Esophagus muscularis mucosa (tissue), 4 donors: ENCODE measurements around the gene TTLL5. TPM values are rescaled to one million over a fixed set of nuclear protein-coding genes. Genes with fewer than 3 reads are reported as not detected.

Experiments used
- DNase-seq: peaks from one replicate; pipeline ENCODE4 v3.0.0-alpha.2; 2017; ENCODE audit errors: extremely low spot score
- H3K27ac ChIP-seq, 4 donors: fragments of 200-600 bp; sonication (generic); replicated peaks in 1 of 4; 1 replicate in 3 of 4; 2 replicates in 1 of 4; pipeline ENCODE4 v1.5.1; 2016 to 2019; ENCODE audit warnings: mild to moderate bottlenecking in 1 of 4
- H3K27me3 ChIP-seq, 4 donors: fragments of 200-600 bp; sonication (generic); one replicate each; pipeline versions ENCODE4 v1.5.1 to v1.6.0; 2016 to 2019
- H3K36me3 ChIP-seq, 4 donors: fragments of 200-600 bp; sonication (generic); one replicate each; pipeline ENCODE4 v1.5.1; 2016 to 2019
- H3K4me1 ChIP-seq, 4 donors: fragments of 200-600 bp; sonication (generic); one replicate each; pipeline ENCODE4 v1.5.1; 2016 to 2019
- H3K4me3 ChIP-seq, 4 donors: fragments of 200-600 bp; sonication (generic); 1 replicate in 2 of 4; 2 replicates in 2 of 4; pipeline ENCODE4 v1.5.1; 2016 to 2019; ENCODE audit warnings: mild to moderate bottlenecking in 4 of 4, moderate library complexity in 1 of 4
- H3K9me3 ChIP-seq, 4 donors: fragments of 200-600 bp; sonication (generic); 1 replicate in 3 of 4; 2 replicates in 1 of 4; pipeline ENCODE4 v1.5.1; 2016 to 2019
- EP300 ChIP-seq: sonication (generic); formaldehyde crosslinking; IDR thresholded peaks from one replicate; pipeline ENCODE4 v1.6.1; 2017; ENCODE audit warnings: antibody characterized with exemption
- POLR2A ChIP-seq: fragments of 450-650 bp; IDR thresholded peaks from one replicate; pipeline ENCODE4 v1.6.1; 2017; ENCODE audit warnings: antibody characterized with exemption, moderate library complexity, mild to moderate bottlenecking, low read depth
- POLR2AphosphoS5 ChIP-seq, 2 donors: sonication (generic); formaldehyde crosslinking; IDR thresholded peaks; one replicate each; pipeline ENCODE4 v1.6.1; 2017; ENCODE audit warnings: antibody characterized with exemption in 2 of 2
- WGBS: methylation state at CpG from one replicate; pipeline ENCODE4 v1.1.5; 2018; 5-methylcytosine and 5-hydroxymethylcytosine counted together
- intact Hi-C: fragments of 100-400 bp; cut with DNase I; formaldehyde crosslinking; loops from one replicate; pipeline ENCODE4 v1.15.1; 2023
- total RNA-seq, 4 donors: library from RNA; depleted of rRNA; stranded (reverse); fragments of >200 nt; gene quantifications; one replicate each; pipeline versions ENCODE4 v1.1.0 to v1.2.1, GENCODE V29; 2016
- TF ChIP-seq, protein P1 (sequence below), 3 experiments: fragments of 200-600 bp in 2 of 3; fragments of 450-650 bp in 1 of 3; sonication (generic) in 2 of 3; IDR thresholded peaks; one replicate each; pipeline ENCODE4 v1.5.1; 2017 to 2019; ENCODE audit warnings: antibody characterized with exemption in 3 of 3, mild to moderate bottlenecking in 2 of 3, moderate library complexity in 1 of 3

The TTLL5 gene
- total RNA-seq, 4 donors from 2014 or later, result 16.9 to 26.6 (median 21.2) TPM

DNA sequence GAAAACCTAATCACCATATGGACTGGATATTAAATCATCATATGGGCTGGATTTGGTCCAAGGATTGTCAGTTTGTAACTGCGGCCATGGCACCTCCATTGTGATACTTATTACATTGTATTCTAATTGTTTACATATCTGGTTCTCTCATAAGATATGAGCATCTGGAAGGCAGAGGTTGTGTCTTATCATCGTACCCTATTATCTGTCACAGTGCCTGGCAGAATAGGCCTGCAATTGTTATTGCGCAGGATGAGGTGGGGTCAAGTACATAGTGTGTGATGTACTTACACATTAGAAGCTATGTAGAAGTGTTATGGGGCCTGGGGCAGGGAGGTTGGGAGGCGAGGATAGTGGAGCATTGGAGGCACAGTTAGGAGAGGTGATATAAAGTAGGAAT is 329.3 kb downstream of the TTLL5 start:
- Histone ChIP-seq H3K4me1 (peaks cover 44 to 66% (median 61%) of the 10 kb centered on the region in 4 donors), H3K27me3 (no peaks in the 10 kb centered on the region), H3K9me3 (no peaks in the 10 kb centered on the region), H3K27ac (peak overlapping the region in 3 of 4 donors; percentile 47 to 96 (median 89)), H3K36me3 (peaks cover 0 to 53% (median 16%) of the 10 kb centered on the region in 4 donors), H3K4me3 (no peak overlapping the region)
- DNase-seq, result no peak
- intact Hi-C loops, result no loop called here
- WGBS, result 94% methylated on average over 4 of the region's 4 CpGs
- TF ChIP-seq, protein P1, sequence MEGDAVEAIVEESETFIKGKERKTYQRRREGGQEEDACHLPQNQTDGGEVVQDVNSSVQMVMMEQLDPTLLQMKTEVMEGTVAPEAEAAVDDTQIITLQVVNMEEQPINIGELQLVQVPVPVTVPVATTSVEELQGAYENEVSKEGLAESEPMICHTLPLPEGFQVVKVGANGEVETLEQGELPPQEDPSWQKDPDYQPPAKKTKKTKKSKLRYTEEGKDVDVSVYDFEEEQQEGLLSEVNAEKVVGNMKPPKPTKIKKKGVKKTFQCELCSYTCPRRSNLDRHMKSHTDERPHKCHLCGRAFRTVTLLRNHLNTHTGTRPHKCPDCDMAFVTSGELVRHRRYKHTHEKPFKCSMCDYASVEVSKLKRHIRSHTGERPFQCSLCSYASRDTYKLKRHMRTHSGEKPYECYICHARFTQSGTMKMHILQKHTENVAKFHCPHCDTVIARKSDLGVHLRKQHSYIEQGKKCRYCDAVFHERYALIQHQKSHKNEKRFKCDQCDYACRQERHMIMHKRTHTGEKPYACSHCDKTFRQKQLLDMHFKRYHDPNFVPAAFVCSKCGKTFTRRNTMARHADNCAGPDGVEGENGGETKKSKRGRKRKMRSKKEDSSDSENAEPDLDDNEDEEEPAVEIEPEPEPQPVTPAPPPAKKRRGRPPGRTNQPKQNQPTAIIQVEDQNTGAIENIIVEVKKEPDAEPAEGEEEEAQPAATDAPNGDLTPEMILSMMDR (IDR thresholded peaks at IDR 0.05), result no peak
- TF ChIP-seq EP300 (no peak), POLR2A (no peak), POLR2AphosphoS5 (IDR thresholded peaks at IDR 0.05) (no peak)

DNA sequence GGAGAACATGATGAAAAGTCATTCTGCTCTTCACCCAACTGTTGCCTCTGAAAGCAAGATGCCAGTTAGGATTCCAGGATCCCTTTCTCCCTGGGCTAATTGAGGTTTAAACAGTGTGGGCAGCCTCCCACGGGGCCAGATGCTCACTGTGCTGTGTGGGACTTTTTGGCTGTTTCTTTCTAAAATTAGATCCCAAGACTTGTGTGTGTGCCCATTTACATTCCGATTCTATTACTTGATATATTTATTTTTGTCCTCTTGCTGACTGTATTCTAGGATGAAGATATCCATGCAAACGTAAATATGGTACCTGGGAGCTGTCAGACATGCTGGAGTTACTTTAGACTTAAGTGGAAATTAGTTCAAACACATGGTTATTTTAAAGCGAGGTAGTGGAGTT is 330.7 kb downstream of the TTLL5 start:
- no peaks in the 10 kb centered on the region for H3K27me3 ChIP-seq
- H3K36me3 ChIP-seq, result peaks cover 0 to 53% (median 18%) of the 10 kb centered on the region in 4 donors
- H3K27ac ChIP-seq, result peak overlapping the region; percentile 73 to 96 (median 82)
- H3K9me3 ChIP-seq, result no peaks in the 10 kb centered on the region
- no peak for DNase-seq
- WGBS, result 39% methylated on average over 4 of the region's 4 CpGs
- H3K4me3 ChIP-seq, result no peak overlapping the region
- TF ChIP-seq EP300 (no peak), POLR2AphosphoS5 (IDR thresholded peaks at IDR 0.05) (peak; percentile 46 to 52)
- intact Hi-C loops, result no loop called here
- H3K4me1 ChIP-seq, result peaks cover 42 to 69% (median 66%) of the 10 kb centered on the region in 4 donors

DNA sequence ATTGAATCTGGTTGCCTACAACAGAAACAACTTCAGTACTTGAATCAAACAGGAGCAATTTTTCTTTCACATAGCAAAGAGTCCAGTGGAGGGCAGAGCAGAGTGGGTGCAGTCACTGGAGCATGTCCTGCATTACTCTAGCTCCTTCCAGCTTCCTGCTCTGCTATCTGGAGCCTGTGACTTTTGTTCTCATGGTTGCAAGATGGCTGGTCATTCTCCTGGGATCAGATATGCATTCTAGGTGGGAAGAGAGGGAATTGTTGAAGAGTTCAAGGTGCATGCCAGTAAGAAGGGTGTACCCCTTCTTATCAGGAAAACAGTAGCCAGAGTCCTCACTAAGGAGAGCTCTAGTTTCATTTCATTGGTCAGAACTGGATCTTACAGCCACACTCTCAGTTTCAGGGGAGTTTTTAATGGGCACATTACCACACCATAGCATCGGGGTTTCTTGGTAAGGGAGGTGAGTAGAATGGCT is 332.6 kb downstream of the TTLL5 start:
- DNase-seq, result no peak
- H3K27ac ChIP-seq, result peak overlapping the region; percentile 52 to 89 (median 78)
- no peak for TF ChIP-seq POLR2A
- no peak for TF ChIP-seq EP300
- no peak for TF ChIP-seq POLR2AphosphoS5 (IDR thresholded peaks at IDR 0.05)
- TF ChIP-seq, protein P1 (IDR thresholded peaks at IDR 0.05), result no peak
- peaks cover 38 to 54% (median 49%) of the 10 kb centered on the region in 4 donors for H3K4me1 ChIP-seq
- H3K36me3 ChIP-seq, result peaks cover 10 to 71% (median 32%) of the 10 kb centered on the region in 4 donors
- intact Hi-C loops, result no loop called here
- no peaks in the 10 kb centered on the region for H3K27me3 ChIP-seq
- WGBS, result 95% methylated on average over 1 of the region's 1 CpG
- H3K9me3 ChIP-seq, result no peaks in the 10 kb centered on the region
- no peak overlapping the region for H3K4me3 ChIP-seq

DNA sequence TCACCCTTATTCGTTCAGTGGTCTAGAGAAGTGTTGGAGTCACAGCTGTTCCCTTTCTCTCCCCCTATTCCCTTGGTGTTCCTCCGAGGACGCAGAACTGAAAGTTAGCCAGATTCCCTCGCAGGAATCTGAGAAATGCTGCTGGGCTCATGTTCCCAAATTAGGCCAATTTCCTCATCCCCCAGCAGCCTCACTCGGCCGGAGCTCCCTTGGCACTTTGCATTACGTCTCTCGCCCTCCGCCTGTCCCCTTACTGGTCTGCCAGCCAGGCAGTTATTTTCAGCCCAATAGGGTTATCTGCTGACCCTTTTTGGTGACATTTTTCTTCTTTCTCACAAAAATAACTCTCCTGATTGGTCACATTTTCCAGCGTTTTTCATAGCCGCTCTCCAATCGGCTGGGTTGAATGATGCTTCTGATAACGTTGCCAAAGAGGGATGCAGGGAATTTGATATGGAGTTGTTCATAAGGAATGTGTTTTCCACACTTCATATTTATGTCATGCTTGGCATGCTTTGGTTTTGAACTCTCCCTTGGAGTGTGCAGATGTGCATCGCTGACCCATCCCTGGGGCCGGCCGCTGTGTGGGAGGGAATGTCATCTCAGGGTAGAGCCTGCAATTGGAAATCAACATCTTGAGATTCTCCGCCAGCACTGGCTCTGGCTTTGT is 334.5 kb downstream of the TTLL5 start:
- no peak for DNase-seq
- Histone ChIP-seq H3K9me3 (no peaks in the 10 kb centered on the region), H3K27me3 (no peaks in the 10 kb centered on the region), H3K27ac (peak overlapping the region; percentile 74 to 89 (median 84)), H3K36me3 (peaks cover 14 to 74% (median 37%) of the 10 kb centered on the region in 4 donors), H3K4me3 (peak overlapping the region; percentile 16 to 39 (median 37)), H3K4me1 (peaks cover 31 to 47% (median 44%) of the 10 kb centered on the region in 4 donors)
- intact Hi-C loops, result no loop called here
- TF ChIP-seq, protein P1 (IDR thresholded peaks at IDR 0.05), result no peak
- peak; percentile 81 to 82 for TF ChIP-seq POLR2AphosphoS5 (IDR thresholded peaks at IDR 0.05)
- TF ChIP-seq EP300, result no peak
- 49% methylated on average over 16 of the region's 17 CpGs for WGBS

DNA sequence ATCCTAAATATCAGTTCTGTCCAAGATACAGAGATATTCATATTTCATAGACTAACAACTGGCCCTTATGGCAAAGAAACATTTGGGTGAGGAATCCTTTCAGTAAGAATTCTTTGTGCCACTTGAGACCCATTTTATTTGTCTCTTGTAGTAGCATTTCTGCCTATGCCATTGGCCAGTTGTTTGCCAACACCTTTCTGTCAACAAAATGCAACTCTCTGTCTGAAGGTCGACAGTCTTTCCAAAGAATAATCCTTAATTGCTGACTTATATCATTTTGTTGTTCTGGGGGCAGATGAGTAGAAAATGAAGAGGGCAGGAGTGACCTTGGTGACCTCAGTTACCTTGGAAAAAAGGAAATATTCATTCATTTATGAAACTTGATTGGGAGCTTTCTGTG is 335.4 kb downstream of the TTLL5 start:
- H3K9me3 ChIP-seq, result no peaks in the 10 kb centered on the region
- peak; percentile 26 for DNase-seq
- 86% methylated on average over 1 of the region's 1 CpG for WGBS
- no peak overlapping the region for H3K4me3 ChIP-seq
- peak overlapping the region; percentile 74 to 89 (median 84) for H3K27ac ChIP-seq
- intact Hi-C loops, result no loop called here
- H3K27me3 ChIP-seq, result no peaks in the 10 kb centered on the region
- H3K36me3 ChIP-seq, result peaks cover 18 to 74% (median 45%) of the 10 kb centered on the region in 4 donors
- TF ChIP-seq, protein P1 (IDR thresholded peaks at IDR 0.05), result no peak
- TF ChIP-seq POLR2AphosphoS5 (IDR thresholded peaks at IDR 0.05) (no peak), POLR2A (no peak), EP300 (no peak)
- peaks cover 29 to 44% (median 38%) of the 10 kb centered on the region in 4 donors for H3K4me1 ChIP-seq
